Upper lobe of left lung (tissue), 6 donors: ENCODE data around the gene ZNF213. TPM values are rescaled to one million over a fixed set of nuclear protein-coding genes. Genes with fewer than 3 reads are reported as not detected.

Experiments used
- ATAC-seq, 2 donors: fragments of 200-7000 bp; cut with Tn5 transposase; one replicate each; pipeline ENCODE4 v1.9.1; 2022; ENCODE audit warnings: mild to moderate bottlenecking in 2 of 2, moderate library complexity in 2 of 2; ENCODE audit not compliant: low FRiP score in 2 of 2
- DNase-seq, 2 donors: peaks; one replicate each; pipeline ENCODE4 v3.0.0-alpha.2; 2019 to 2020
- H3K27ac ChIP-seq, 4 donors: fragments of 200-600 bp; sonication (generic); one replicate each; pipeline ENCODE4 v1.5.1; 2016 to 2019
- H3K27me3 ChIP-seq, 4 donors: fragments of 200-600 bp; sonication (generic); one replicate each; pipeline ENCODE4 v1.5.1; 2017 to 2019
- H3K36me3 ChIP-seq, 4 donors: fragments of 200-600 bp; sonication (generic); one replicate each; pipeline ENCODE4 v1.5.1; 2016 to 2019
- H3K4me1 ChIP-seq, 4 donors: fragments of 200-600 bp; sonication (generic); one replicate each; pipeline ENCODE4 v1.5.1; 2018 to 2019
- H3K4me3 ChIP-seq, 4 donors: fragments of 200-600 bp; sonication (generic); one replicate each; pipeline ENCODE4 v1.5.1; 2017 to 2019; ENCODE audit warnings: mild to moderate bottlenecking in 2 of 4, moderate library complexity in 1 of 4
- H3K9me3 ChIP-seq, 4 donors: fragments of 200-600 bp; sonication (generic); one replicate each; pipeline ENCODE4 v1.5.1; 2018 to 2019
- EP300 ChIP-seq, 4 donors: sonication (generic); formaldehyde crosslinking; IDR thresholded peaks; one replicate each; pipeline ENCODE4 v1.5.1; 2017; ENCODE audit warnings: antibody characterized with exemption in 4 of 4, control low read depth in 2 of 4
- POLR2A ChIP-seq, 4 donors: fragments of 450-650 bp; IDR thresholded peaks; one replicate each; pipeline ENCODE4 v1.5.1; 2016 to 2017; ENCODE audit warnings: antibody characterized with exemption in 4 of 4, mild to moderate bottlenecking in 2 of 4
- POLR2AphosphoS5 ChIP-seq, 2 donors: sonication (generic); formaldehyde crosslinking; IDR thresholded peaks; one replicate each; pipeline ENCODE4 v1.5.1; 2017; ENCODE audit warnings: antibody characterized with exemption in 2 of 2
- WGBS, 2 donors: methylation state at CpG; one replicate each; pipeline ENCODE4 v1.1.5; 2017 to 2018; 5-methylcytosine and 5-hydroxymethylcytosine counted together
- total RNA-seq, 6 donors: library from RNA; depleted of rRNA in 4 of 6; stranded (reverse); fragments of >200 nt in 4 of 6; gene quantifications; one replicate each; pipeline versions ENCODE4 v1.1.0 to v1.2.1, GENCODE V29; 2016 to 2021
- TF ChIP-seq, protein P1 (sequence below), 6 experiments: fragments of 450-650 bp in 4 of 6; fragments of 200-600 bp in 2 of 6; sonication (generic) in 2 of 6; IDR thresholded peaks; one replicate each; pipeline ENCODE4 v1.5.1; 2016 to 2019; ENCODE audit warnings: antibody characterized with exemption in 6 of 6
- donor health status: DM: no; HTN: no; CAD: no; lungs with moderate emphysema.
- donor health status: DM: no; HTN: yes; CAD: no; lungs with severe emphysema.

ZNF213 gene
- total RNA-seq, 6 donors from 2014 or later: 4.2 to 20.3 (median 11.6) TPM

DNA sequence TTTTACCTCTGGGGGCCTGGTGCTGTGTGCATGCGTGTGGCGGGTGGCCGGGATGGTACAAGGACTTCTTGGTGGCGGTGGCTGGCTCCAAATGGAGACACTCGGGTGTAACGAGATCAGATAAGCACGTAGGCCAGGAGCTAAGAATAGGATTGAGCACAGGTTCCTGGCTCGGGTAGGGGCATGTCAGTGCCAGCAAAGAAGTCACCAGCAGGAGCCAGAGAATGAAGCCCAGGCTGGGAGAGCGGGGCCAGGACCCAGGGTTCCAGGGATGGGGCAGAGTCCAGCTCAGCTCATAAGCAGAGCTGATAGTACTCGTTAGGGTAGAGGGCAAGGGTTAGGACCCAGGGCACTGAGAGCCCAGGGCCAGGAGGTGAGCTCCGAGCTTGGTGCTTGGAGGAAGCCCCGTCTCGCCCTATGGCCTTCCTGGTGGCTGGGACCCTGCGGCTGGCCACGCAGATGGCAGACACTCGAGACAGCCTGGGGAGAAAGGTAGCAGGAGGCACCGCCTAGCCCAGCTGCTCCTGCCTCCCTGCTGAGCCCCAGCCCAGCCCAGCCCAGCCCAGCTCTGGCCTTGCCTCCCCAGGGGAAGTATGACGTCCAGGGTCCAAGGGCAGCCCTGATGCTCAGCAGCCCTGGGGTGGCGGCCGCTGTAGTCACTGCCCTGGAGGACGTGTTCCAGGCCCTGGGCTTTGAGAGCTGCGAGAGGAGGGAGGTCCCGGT, 8.9 kb downstream of the ZNF213 start:
- no peak overlapping the region for H3K4me3 ChIP-seq
- no peak overlapping the region for H3K27ac ChIP-seq
- no peaks in the 10 kb centered on the region for H3K27me3 ChIP-seq
- WGBS, 2 donors: 86 to 87% methylated on average over 8 to 22 of the region's 23 CpGs
- H3K4me1 ChIP-seq: no peaks in the 10 kb centered on the region
- no peaks in the 10 kb centered on the region for H3K9me3 ChIP-seq
- ATAC-seq (no peak), DNase-seq (peak in 1 of 2 donors; percentile 74)
- TF ChIP-seq POLR2A (IDR thresholded peaks at IDR 0.05) (no peak), EP300 (IDR thresholded peaks at IDR 0.05) (no peak), POLR2AphosphoS5 (IDR thresholded peaks at IDR 0.05) (no peak)
- TF ChIP-seq, protein P1, sequence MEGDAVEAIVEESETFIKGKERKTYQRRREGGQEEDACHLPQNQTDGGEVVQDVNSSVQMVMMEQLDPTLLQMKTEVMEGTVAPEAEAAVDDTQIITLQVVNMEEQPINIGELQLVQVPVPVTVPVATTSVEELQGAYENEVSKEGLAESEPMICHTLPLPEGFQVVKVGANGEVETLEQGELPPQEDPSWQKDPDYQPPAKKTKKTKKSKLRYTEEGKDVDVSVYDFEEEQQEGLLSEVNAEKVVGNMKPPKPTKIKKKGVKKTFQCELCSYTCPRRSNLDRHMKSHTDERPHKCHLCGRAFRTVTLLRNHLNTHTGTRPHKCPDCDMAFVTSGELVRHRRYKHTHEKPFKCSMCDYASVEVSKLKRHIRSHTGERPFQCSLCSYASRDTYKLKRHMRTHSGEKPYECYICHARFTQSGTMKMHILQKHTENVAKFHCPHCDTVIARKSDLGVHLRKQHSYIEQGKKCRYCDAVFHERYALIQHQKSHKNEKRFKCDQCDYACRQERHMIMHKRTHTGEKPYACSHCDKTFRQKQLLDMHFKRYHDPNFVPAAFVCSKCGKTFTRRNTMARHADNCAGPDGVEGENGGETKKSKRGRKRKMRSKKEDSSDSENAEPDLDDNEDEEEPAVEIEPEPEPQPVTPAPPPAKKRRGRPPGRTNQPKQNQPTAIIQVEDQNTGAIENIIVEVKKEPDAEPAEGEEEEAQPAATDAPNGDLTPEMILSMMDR (IDR thresholded peaks at IDR 0.05): no peak
- peaks cover 0 to 42% (median 29%) of the 10 kb centered on the region in 4 donors for H3K36me3 ChIP-seq

DNA sequence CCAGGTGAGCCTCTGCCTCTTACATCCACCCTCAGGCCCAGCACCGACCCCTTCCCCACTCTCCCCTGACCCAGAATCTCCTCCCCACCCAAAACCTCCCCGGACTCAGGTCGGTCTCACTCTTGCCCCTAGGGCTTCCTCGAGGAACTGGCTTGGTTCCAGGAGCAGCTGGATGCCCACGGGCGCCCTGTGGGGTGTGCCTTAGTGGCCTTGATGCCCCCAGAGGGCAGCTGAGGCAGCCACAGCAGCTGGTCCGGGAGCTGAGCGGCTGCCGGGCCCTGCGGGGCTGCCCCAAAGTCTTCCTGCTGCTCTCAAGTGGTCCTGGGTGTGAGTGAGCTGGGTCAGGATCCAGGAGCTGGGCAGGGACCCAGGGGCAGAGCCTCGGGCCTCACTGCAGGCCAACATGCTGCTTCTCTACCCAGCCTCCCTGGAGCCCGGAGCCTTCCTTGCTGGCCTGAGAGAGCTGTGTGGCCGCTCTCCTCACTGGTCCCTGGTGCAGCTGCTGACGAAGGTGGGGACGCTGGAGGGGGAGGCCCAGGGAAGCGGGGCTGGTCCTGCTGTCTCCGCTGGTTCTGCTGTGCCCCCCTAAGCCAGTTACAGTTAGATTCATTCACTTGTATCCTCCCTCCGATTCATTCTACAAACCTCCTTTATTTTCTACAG, 9.6 kb downstream of the ZNF213 start:
- H3K4me3 ChIP-seq: no peak overlapping the region
- peaks cover 0 to 35% (median 26%) of the 10 kb centered on the region in 4 donors for H3K36me3 ChIP-seq
- 93 to 94% methylated on average over 5 to 14 of the region's 18 CpGs for WGBS, 2 donors
- no peaks in the 10 kb centered on the region for H3K27me3 ChIP-seq
- DNase-seq (peak in 1 of 2 donors; percentile 71), ATAC-seq (no peak)
- H3K4me1 ChIP-seq: peaks cover 0 to 3% (median 2%) of the 10 kb centered on the region in 4 donors
- TF ChIP-seq, protein P1 (IDR thresholded peaks at IDR 0.05): no peak
- TF ChIP-seq EP300 (IDR thresholded peaks at IDR 0.05): no peak
- no peak for TF ChIP-seq POLR2A (IDR thresholded peaks at IDR 0.05)
- TF ChIP-seq POLR2AphosphoS5 (IDR thresholded peaks at IDR 0.05): no peak
- H3K9me3 ChIP-seq: no peaks in the 10 kb centered on the region
- no peak overlapping the region for H3K27ac ChIP-seq

DNA sequence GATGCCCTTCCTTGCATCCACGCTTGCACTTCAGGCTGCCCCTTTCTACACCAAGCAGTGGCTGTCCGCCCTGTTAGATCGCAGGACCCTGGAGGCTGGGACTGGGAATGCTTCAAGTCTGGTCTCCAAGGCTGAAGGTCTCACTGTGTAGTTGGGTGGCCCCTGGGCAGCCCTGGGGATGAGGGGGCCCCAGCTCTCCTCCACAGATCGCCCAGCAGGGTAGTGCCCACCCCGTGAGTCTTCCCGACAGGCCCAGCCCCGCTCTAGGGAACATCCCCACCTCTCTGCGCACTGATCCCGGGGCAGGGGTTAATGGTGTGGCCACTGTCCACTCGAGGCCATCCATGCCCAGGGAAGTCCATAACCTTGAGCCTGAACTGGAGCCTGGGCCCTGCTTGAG, 10.3 kb downstream of the ZNF213 start:
- TF ChIP-seq, protein P1 (IDR thresholded peaks at IDR 0.05): no peak
- TF ChIP-seq POLR2AphosphoS5 (IDR thresholded peaks at IDR 0.05) (no peak), EP300 (IDR thresholded peaks at IDR 0.05) (no peak), POLR2A (IDR thresholded peaks at IDR 0.05) (no peak)
- H3K27ac ChIP-seq: no peak overlapping the region
- H3K36me3 ChIP-seq: peaks cover 0 to 29% (median 25%) of the 10 kb centered on the region in 4 donors
- no peaks in the 10 kb centered on the region for H3K27me3 ChIP-seq
- H3K4me3 ChIP-seq: no peak overlapping the region
- no peak for ATAC-seq
- H3K4me1 ChIP-seq: peaks cover 0 to 9% (median 7%) of the 10 kb centered on the region in 4 donors
- peak in 1 of 2 donors; percentile 41 for DNase-seq
- H3K9me3 ChIP-seq: no peaks in the 10 kb centered on the region
- 100% methylated on average over 2 to 4 of the region's 10 CpGs for WGBS, 2 donors

DNA sequence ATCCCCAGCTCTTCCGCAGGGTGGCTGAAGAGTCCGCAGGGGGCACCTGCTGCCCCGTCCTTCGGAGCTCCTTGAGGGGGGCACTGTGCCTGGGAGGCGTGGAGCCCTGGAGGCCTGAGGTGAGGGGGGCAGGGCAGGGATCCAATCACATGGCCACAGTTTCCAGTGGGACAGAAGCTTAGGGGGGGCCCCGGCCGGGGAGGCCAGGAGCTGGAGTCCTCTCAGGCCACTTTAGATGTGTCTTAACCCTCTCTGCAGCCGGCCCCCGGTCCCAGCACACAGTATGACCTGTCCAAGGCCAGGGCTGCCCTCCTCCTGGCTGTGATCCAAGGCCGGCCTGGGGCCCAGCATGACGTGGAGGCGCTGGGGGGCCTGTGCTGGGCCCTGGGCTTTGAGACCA, 10.8 kb downstream of the ZNF213 start:
- Histone ChIP-seq H3K27me3 (no peaks in the 10 kb centered on the region), H3K4me1 (peaks cover under 1 to 13% (median 8%) of the 10 kb centered on the region in 4 donors), H3K27ac (no peak overlapping the region), H3K36me3 (peaks cover 0 to 24% (median 21%) of the 10 kb centered on the region in 4 donors), H3K4me3 (no peak overlapping the region), H3K9me3 (no peaks in the 10 kb centered on the region)
- WGBS, 2 donors: 71 to 83% methylated on average over 9 to 11 of the region's 12 CpGs
- TF ChIP-seq POLR2A (IDR thresholded peaks at IDR 0.05) (no peak), POLR2AphosphoS5 (IDR thresholded peaks at IDR 0.05) (no peak), EP300 (IDR thresholded peaks at IDR 0.05) (no peak)
- TF ChIP-seq, protein P1 (IDR thresholded peaks at IDR 0.05): no peak
- peak in 1 of 2 donors; percentile 70 for DNase-seq
- ATAC-seq: no peak
